Activated naive CD4-positive, alpha-beta T cell treated with anti-CD3 and anti-CD28 coated beads, Interleukin-2, amount 10 ng/mL, durations not matched to agents 7 days and 5 days (primary cell): Measurements from ENCODE around the gene FRAS1.
A peak's percentile ranks its signal among the peaks of the same experiment; 100 is the strongest.
"Not testable (repeated sequence)": the region's sequence is repeated elsewhere in the genome, so short reads cannot be mapped to it uniquely, and the experiment has no call there.

Experiments
- CTCF ChIA-PET: fragments of 350-600 bp; sonication (Branson Sonifier 250); formaldehyde crosslinking; loops from one replicate; lab custom pipeline; 2021; ENCODE audit warnings: antibody characterized with exemption; lab: Charles Lee
- DNase-seq: peaks from one replicate; pipeline ENCODE4 v3.0.0-alpha.2; 2020
- H3K27ac Mint-ChIP-seq: one replicate; pipeline ENCODE4 v1.8.0; 2021; ENCODE audit warnings: mild to moderate bottlenecking, moderate library complexity, mixed read lengths
- H3K27me3 Mint-ChIP-seq: one replicate; pipeline ENCODE4 v1.8.0; 2021; ENCODE audit warnings: mild to moderate bottlenecking, mixed read lengths
- H3K36me3 Mint-ChIP-seq: one replicate; pipeline ENCODE4 v1.8.0; 2021; ENCODE audit warnings: mixed read lengths
- H3K4me1 Mint-ChIP-seq: one replicate; pipeline ENCODE4 v1.8.0; 2021; ENCODE audit warnings: mixed read lengths
- H3K4me3 Mint-ChIP-seq: one replicate; pipeline ENCODE4 v1.8.0; 2021; ENCODE audit warnings: mild to moderate bottlenecking, moderate library complexity, mixed read lengths
- H3K9me3 Mint-ChIP-seq: one replicate; pipeline ENCODE4 v1.8.0; 2021; ENCODE audit warnings: mixed read lengths

FRAS1 gene, protein sequence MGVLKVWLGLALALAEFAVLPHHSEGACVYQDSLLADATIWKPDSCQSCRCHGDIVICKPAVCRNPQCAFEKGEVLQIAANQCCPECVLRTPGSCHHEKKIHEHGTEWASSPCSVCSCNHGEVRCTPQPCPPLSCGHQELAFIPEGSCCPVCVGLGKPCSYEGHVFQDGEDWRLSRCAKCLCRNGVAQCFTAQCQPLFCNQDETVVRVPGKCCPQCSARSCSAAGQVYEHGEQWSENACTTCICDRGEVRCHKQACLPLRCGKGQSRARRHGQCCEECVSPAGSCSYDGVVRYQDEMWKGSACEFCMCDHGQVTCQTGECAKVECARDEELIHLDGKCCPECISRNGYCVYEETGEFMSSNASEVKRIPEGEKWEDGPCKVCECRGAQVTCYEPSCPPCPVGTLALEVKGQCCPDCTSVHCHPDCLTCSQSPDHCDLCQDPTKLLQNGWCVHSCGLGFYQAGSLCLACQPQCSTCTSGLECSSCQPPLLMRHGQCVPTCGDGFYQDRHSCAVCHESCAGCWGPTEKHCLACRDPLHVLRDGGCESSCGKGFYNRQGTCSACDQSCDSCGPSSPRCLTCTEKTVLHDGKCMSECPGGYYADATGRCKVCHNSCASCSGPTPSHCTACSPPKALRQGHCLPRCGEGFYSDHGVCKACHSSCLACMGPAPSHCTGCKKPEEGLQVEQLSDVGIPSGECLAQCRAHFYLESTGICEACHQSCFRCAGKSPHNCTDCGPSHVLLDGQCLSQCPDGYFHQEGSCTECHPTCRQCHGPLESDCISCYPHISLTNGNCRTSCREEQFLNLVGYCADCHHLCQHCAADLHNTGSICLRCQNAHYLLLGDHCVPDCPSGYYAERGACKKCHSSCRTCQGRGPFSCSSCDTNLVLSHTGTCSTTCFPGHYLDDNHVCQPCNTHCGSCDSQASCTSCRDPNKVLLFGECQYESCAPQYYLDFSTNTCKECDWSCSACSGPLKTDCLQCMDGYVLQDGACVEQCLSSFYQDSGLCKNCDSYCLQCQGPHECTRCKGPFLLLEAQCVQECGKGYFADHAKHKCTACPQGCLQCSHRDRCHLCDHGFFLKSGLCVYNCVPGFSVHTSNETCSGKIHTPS (N-terminal part only)

DNA sequence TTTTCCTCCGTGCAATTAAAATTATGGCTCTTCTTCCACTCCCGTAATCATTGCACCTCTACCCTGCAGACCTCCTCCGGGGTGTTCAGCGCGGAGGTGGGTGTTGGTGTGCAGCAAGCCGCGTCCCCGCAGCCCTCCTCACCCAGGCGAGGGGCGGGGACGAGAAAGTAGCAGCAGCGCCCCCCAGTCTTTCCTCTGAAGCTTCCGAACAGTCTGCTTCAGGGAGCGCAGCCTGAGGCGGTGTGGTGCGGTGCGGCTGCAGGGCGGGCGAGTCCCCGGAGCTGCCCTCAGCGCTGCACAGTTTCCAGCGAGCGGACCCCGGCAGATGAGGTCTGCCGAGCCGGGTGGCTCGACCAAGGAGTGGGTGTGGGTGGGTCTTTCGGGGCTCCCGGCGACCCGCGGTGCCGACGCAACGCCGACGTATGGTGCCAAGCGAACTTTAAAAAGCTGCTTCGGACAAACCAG is at the start of gene FRAS1:
Gene FRAS1, plus strand, starts transcription at position 189 of the 465 bp plus-strand sequence. CDS start 687 bp downstream, outside the sequence.
- CTCF ChIA-PET: interaction anchor here (0.8 kb wide), 1 partner anchor 202 kb away, joined by 3 read pairs; no protein-coding TSS in a partner anchor
- peaks cover 1% of the 10 kb centered on the region for H3K36me3 Mint-ChIP-seq
- peak within 1 kb of the TSS; percentile 57 for H3K27ac Mint-ChIP-seq
- H3K27me3 Mint-ChIP-seq: peaks cover 68% of the 10 kb centered on the region
- peak; percentile 34 for DNase-seq
- H3K4me3 Mint-ChIP-seq: peak within 1 kb of the TSS; percentile 74
- H3K9me3 Mint-ChIP-seq: no peaks in the 10 kb centered on the region
- peaks cover 30% of the 10 kb centered on the region for H3K4me1 Mint-ChIP-seq

DNA sequence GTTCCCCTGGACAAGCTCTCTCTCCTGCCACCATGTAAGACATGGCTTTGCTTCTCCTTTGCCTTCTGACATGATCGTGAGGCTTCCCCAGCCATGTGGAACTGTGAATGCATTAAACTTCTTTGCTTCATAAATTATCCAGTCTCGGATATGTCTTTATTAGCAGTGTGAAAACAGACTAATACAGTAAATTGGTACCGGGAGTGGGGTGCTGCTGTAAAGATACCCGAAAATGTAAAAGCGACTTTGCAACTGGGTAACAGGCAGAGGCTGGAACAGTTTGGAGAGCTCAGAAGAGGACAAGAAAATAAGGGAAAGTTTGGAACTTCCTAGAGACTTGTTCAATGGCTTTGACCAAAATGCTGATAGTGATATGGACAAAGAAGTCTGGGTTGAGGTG is 46.1 kb upstream of the FRAS1 start:
- DNase-seq, CTCF ChIA-PET, H3K27ac Mint-ChIP-seq, H3K27me3 Mint-ChIP-seq, H3K4me3 Mint-ChIP-seq, H3K36me3 Mint-ChIP-seq, H3K4me1 Mint-ChIP-seq: not testable (repeated sequence)
- peaks cover 16% of the 10 kb centered on the region for H3K9me3 Mint-ChIP-seq

DNA sequence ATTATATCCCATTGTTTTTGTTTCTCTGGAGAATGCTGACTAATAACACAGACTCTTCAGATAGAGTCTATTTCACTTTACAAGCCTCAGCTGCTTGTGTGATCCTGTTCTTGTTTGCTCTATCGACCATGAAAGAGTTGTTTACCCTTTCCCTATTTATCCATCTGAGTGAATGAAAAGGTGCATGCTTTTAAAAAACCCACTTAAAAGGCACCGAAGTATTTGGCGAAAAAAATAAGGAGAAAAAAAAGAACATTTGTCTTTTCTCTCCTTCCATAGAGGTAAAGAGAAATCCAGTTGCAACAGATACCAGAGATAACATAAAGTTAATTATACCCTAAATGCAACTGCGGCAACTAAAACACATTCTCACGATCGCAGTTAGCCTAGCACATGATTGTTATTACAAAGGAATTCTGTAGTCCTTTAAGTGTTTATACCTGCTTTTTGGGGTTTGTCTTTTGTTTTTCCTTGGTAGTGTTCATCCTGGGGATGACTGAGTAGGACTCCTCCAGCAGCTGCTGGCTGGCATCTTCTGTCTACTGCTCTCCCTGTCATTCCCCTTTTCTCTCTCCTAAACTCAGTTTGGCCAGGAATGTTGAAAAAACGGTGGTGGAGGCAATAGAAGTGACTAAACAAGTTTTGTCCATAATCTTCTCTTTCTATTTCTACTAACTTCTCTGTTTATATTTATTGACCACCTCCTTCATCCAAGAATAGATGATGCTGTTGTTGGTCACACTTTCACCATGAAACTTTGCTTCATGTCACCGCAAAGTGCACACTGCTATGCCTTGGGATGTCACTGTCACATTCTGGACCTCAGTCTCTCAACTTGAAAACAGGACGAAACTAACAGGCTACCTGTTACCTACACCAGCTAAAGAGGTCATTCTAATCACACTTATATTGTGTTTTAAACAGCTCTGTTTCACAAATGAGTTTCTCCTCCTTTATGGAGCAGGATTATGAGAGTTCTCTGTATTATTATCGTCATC is 41.9 kb upstream of the FRAS1 start:
- H3K27me3 Mint-ChIP-seq: no peaks in the 10 kb centered on the region
- peaks cover 14% of the 10 kb centered on the region for H3K9me3 Mint-ChIP-seq
- H3K36me3 Mint-ChIP-seq: no peaks in the 10 kb centered on the region
- DNase-seq: no peak
- CTCF ChIA-PET: no interaction called here
- no peak overlapping the region for H3K27ac Mint-ChIP-seq
- no peak overlapping the region for H3K4me3 Mint-ChIP-seq
- H3K4me1 Mint-ChIP-seq: no peaks in the 10 kb centered on the region

DNA sequence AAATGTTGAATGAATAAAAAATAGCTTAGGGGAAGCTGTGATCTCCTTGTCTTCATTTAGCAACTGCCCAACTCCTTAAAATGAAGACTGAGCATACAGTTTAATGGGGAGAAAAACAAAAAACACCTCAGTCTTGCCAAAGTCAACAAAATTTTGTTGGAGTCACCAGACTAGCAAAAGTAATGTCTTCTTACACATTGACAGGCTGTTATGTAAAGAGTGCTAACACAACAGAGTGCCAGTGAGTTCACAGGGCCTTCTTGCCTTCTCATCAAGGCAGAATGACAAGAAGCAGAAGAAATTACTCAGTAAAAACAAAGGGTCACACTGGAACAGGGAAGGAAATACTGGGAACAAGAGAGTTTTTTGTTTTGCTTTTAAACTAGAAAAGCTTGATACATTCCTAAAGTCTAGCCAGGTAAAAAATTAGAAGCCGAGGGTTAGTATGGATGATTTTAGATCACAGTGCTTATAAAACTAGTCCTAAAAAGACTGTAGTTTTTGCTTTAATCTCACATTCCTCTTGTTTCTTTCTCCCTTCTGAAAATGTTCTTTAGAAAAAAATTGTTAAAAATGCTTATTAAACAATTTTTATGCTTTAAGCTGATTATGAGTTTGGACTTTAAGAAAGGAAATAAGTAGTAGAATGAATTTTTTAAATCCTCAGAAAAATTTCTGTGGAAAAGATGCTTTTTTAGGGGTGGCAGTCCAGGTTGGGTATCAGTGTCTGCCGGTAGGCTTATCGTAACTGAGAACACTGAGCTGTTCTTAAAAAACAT is 38.7 kb upstream of the FRAS1 start:
- DNase-seq: no peak
- Mint-ChIP-seq H3K9me3 (no peaks in the 10 kb centered on the region), H3K4me1 (no peaks in the 10 kb centered on the region), H3K4me3 (no peak overlapping the region), H3K36me3 (no peaks in the 10 kb centered on the region), H3K27me3 (no peaks in the 10 kb centered on the region), H3K27ac (no peak overlapping the region)
- CTCF ChIA-PET: no interaction called here

DNA sequence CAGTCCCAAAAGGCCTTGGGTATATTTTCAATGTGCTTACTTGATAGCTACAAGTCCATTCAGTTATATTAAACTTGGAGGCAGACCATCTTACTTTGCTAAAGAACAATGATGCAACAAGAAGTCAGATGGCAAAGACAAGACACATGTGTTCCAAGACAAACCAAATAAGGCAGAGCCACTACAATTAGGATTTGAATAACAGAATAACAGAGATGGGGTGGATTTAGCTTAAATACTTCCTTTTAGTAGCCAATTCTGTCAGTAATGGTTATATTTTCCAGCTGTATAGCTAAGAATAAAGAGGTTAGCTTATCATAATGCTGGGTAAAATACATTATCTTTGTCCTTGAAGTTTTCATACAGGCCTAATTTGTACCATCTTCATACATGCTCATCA is 37.7 kb upstream of the FRAS1 start:
- CTCF ChIA-PET: no interaction called here
- no peak for DNase-seq
- Mint-ChIP-seq H3K27me3 (no peaks in the 10 kb centered on the region), H3K27ac (no peak overlapping the region), H3K4me1 (no peaks in the 10 kb centered on the region), H3K4me3 (no peak overlapping the region), H3K36me3 (no peaks in the 10 kb centered on the region), H3K9me3 (no peaks in the 10 kb centered on the region)

DNA sequence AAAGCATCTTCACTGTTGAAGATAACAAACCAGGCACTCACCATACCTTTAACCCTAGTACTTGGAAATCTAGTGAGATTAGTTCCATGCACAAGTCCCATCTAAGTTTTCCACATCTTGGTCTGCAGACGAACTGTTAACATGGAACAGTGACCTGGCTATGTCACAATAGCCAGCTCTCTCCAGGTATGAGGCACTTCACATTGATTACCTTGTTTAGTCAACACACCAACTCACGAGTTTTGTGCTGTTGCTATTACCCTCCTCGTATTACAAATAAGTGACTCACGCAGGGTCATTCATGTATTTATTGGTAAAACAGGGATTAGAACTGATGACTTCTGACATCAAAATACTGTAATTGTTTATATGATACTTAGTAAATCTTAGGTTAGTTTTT is 36.4 kb upstream of the FRAS1 start:
- no peaks in the 10 kb centered on the region for H3K27me3 Mint-ChIP-seq
- CTCF ChIA-PET: no interaction called here
- H3K27ac Mint-ChIP-seq: no peak overlapping the region
- no peaks in the 10 kb centered on the region for H3K36me3 Mint-ChIP-seq
- no peaks in the 10 kb centered on the region for H3K9me3 Mint-ChIP-seq
- DNase-seq: no peak
- no peaks in the 10 kb centered on the region for H3K4me1 Mint-ChIP-seq
- no peak overlapping the region for H3K4me3 Mint-ChIP-seq

DNA sequence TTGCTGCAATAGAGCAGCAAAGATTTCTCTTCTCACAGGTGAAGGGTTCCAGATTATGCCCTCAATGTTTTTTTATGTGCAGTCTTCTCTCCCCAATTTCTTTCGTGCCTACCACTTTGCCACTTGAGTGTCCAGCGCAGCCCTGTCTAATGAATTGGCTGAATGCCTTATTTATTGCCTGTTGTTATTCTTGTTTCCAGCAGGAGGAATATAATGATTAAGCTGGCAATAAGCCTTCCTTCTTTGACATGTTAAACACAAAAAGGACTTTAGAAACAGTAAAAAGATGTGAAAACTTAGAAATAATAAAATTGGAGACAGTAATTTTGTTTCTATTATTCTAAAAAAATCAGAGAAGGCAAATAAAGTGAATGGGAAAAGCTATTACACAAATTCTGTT is 34.6 kb upstream of the FRAS1 start:
- CTCF ChIA-PET: no interaction called here
- Mint-ChIP-seq H3K4me3 (no peak overlapping the region), H3K27me3 (no peaks in the 10 kb centered on the region), H3K36me3 (no peaks in the 10 kb centered on the region), H3K4me1 (no peaks in the 10 kb centered on the region), H3K27ac (no peak overlapping the region), H3K9me3 (no peaks in the 10 kb centered on the region)
- no peak for DNase-seq

DNA sequence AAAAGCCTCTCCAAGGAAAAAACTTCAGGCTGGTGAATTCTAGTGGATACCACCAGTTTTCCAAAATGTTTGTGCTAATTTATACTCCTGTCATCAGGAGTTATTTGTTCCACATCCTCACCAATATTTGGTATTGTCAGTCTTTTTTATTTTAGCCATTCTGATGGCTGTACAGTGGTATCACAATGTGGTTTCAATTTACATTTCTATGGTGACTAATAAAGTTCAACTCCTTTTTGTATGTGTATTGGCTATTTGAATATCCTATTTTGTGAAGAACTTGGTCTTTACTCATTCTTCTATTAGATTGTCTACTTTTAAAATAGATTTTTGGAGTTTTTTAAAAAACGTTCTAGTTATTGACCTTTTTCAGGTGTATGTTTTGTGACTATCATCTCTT is 33.0 kb upstream of the FRAS1 start:
- H3K4me3 Mint-ChIP-seq: no peak overlapping the region
- H3K4me1 Mint-ChIP-seq: no peaks in the 10 kb centered on the region

DNA sequence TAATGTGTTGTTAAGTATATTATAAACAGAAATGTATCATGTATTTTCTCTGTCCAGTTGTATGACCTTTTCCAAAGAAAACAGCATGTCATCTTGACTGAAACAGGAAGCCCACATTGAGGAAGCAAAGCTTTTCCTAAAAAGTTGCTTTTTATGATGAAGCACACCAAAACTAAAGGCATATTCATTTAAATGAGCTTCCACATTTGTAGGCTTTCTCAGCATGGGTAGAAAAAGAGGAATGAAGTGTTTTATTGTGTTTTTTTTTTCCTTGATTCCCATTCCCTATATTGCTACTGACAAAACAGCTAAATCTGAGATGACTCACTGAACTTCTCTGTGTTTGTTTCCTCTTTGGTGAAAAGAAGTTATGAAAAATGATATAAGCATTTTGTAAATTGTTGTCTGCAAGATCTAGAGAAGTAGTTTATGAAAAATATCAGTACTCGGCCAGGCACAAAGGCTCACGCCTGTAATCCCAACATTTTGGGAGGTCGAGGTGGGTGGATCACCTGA is 32.5 kb upstream of the FRAS1 start:
- Mint-ChIP-seq H3K4me1 (no peaks in the 10 kb centered on the region), H3K36me3 (no peaks in the 10 kb centered on the region), H3K4me3 (no peak overlapping the region), H3K9me3 (no peaks in the 10 kb centered on the region), H3K27ac (no peak overlapping the region), H3K27me3 (no peaks in the 10 kb centered on the region)
- CTCF ChIA-PET: no interaction called here
- DNase-seq: no peak

More for the DNA sequence above, 33.0 kb upstream of the FRAS1 start:
- DNase-seq: no peak
- Mint-ChIP-seq H3K27ac (no peak overlapping the region), H3K9me3 (no peaks in the 10 kb centered on the region), H3K27me3 (no peaks in the 10 kb centered on the region), H3K36me3 (no peaks in the 10 kb centered on the region)
- CTCF ChIA-PET: no interaction called here

DNA sequence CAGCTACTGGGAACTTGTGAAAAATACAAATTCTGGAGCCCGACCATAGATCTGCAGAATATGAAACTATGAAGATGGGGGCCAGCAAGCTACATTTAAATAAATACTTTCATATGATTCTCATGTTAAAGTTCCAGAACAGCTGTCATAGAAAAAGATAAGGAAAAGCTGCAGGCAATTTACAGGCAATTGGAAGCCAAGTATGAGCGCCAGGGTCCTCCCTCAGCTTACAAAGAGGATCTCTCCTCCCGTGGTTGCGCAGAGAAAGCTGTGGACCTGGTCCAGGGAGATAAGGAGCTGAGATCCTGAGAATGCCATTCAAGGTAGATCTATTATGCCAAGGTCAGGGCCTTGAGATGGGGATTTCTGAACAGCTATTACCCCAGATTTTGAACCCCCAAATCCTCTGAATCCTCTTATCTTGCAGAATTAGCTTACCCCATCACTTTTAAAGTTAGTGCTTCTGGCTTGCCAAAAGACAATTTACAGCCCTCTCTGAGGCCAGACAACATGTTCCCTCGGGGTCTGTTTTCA is 25.6 kb upstream of the FRAS1 start:
- no peak overlapping the region for H3K4me3 Mint-ChIP-seq
- H3K27ac Mint-ChIP-seq: no peak overlapping the region
- CTCF ChIA-PET: no interaction called here
- H3K4me1 Mint-ChIP-seq: no peaks in the 10 kb centered on the region
- no peaks in the 10 kb centered on the region for H3K9me3 Mint-ChIP-seq
- peaks cover 12% of the 10 kb centered on the region for H3K27me3 Mint-ChIP-seq
- no peak for DNase-seq
- no peaks in the 10 kb centered on the region for H3K36me3 Mint-ChIP-seq

DNA sequence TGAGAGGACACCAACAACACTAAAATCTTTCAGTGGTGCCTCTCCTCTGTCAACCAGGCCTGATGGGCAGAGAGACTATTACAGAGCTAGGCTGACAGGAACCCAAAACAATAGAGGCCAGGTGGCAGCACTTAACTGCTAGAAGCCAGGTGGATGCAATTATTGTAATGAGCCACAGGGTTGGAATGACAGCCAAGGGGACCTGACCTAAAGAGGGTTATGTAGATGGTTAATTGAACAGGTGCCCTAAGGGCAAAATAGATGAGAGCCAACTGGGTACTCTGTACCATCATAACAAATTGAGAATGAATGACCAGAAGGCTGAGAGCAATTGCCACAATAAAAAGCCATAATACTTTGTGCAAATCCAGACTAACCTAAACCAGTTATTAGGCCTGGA is 24.7 kb upstream of the FRAS1 start:
- Mint-ChIP-seq H3K27ac (no peak overlapping the region), H3K9me3 (no peaks in the 10 kb centered on the region), H3K4me1 (no peaks in the 10 kb centered on the region), H3K27me3 (peaks cover 12% of the 10 kb centered on the region), H3K36me3 (no peaks in the 10 kb centered on the region), H3K4me3 (no peak overlapping the region)
- CTCF ChIA-PET: no interaction called here
- no peak for DNase-seq

DNA sequence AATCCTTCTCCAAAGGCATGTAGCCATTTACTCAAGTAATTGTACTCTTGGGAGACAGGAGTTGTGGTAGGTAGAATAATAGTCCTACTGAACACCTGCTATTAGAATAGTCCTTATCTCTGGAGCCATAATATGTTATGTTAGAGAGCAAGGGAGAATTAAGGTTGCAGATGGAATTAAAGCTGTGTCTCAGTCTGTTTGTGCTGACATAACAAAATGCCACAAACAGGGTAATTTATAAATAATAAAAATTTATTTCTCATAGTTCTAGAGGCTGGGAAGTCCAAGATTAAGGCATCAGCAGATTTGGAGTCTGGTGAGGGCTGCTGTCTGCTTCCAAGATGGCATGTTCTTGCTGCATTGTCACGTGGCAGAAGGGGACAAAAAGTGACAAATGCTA is 24.2 kb upstream of the FRAS1 start:
- Mint-ChIP-seq H3K36me3 (no peaks in the 10 kb centered on the region), H3K4me3 (no peak overlapping the region), H3K4me1 (no peaks in the 10 kb centered on the region), H3K9me3 (no peaks in the 10 kb centered on the region), H3K27ac (no peak overlapping the region), H3K27me3 (peaks cover 12% of the 10 kb centered on the region)
- CTCF ChIA-PET: no interaction called here
- no peak for DNase-seq
